ENCODE data around the gene POMT1.

POMT1 gene

GRCh38 chr9:131477367-131477766 lies 25.4 kb upstream of the POMT1 start:
- DNase-seq (ENCODE audit: low read depth), result no peak
- no peak overlapping the region for H3K4me3 ChIP-seq (ENCODE audit: control insufficient read depth, low read depth, low read length)
- TF ChIP-seq CTCF (IDR thresholded peaks at IDR 0.05; ENCODE audit: control insufficient read depth, insufficient read depth, low read depth, low read length, missing control alignments), result no peak

GRCh38 chr9:131477816-131478419 lies 24.8 kb upstream of the POMT1 start:
- DNase-seq (ENCODE audit: low read depth), result no peak
- H3K4me3 ChIP-seq (ENCODE audit: control insufficient read depth, low read depth, low read length), result no peak overlapping the region
- TF ChIP-seq CTCF (IDR thresholded peaks at IDR 0.05; ENCODE audit: control insufficient read depth, insufficient read depth, low read depth, low read length, missing control alignments), result no peak

GRCh38 chr9:131478421-131478868 lies 24.3 kb upstream of the POMT1 start:
- no peak for DNase-seq (ENCODE audit: low read depth)
- peak; percentile 53 for TF ChIP-seq CTCF (IDR thresholded peaks at IDR 0.05; ENCODE audit: control insufficient read depth, insufficient read depth, low read depth, low read length, missing control alignments)
- H3K4me3 ChIP-seq (ENCODE audit: control insufficient read depth, low read depth, low read length), result no peak overlapping the region

- no peak for TF ChIP-seq CTCF (IDR thresholded peaks at IDR 0.05; ENCODE audit: control insufficient read depth, insufficient read depth, low read depth, low read length, missing control alignments)
- DNase-seq (ENCODE audit: low read depth), result no peak
Measured at GRCh38 chr9:131478911-131479310, 23.8 kb upstream of the POMT1 start.

GRCh38 chr9:131480258-131480657 lies 22.5 kb upstream of the POMT1 start:
- H3K4me3 ChIP-seq (ENCODE audit: control insufficient read depth, low read depth, low read length), result no peak overlapping the region
- no peak for TF ChIP-seq CTCF (IDR thresholded peaks at IDR 0.05; ENCODE audit: control insufficient read depth, insufficient read depth, low read depth, low read length, missing control alignments)
- no peak for DNase-seq (ENCODE audit: low read depth)

More at GRCh38 chr9:131478911-131479310, 23.8 kb upstream of the POMT1 start:
- H3K4me3 ChIP-seq (ENCODE audit: control insufficient read depth, low read depth, low read length), result no peak overlapping the region

- TF ChIP-seq CTCF (IDR thresholded peaks at IDR 0.05; ENCODE audit: control insufficient read depth, insufficient read depth, low read depth, low read length, missing control alignments), result no peak
- no peak for DNase-seq (ENCODE audit: low read depth)
- H3K4me3 ChIP-seq (ENCODE audit: control insufficient read depth, low read depth, low read length), result no peak overlapping the region
Measured at GRCh38 chr9:131481441-131482342, 21.0 kb upstream of the POMT1 start.
